HepG2 (cell line): ENCODE measurements around the gene BCL2. TPM values are rescaled to one million over a fixed set of nuclear protein-coding genes. Genes with fewer than 3 reads are reported as not detected.

Experiments used
- ATRX ChIP-seq: sonication (generic); formaldehyde crosslinking; IDR thresholded peaks from 2 replicates; pipeline ENCODE4 v1.4.0; 2020; ENCODE audit warnings: missing genetic modification reagents, borderline replicate concordance
- KDM1A ChIP-seq: IDR thresholded peaks from 2 replicates; pipeline ENCODE4 v1.6.1; 2016; ENCODE audit warnings: missing compliant biosample characterization
- MED13 ChIP-seq: sonication (generic); formaldehyde crosslinking; IDR thresholded peaks from 2 replicates; pipeline ENCODE4 v1.5.0; 2020; ENCODE audit warnings: missing genetic modification reagents
- PREB ChIP-seq: sonication (generic); formaldehyde crosslinking; IDR thresholded peaks from 2 replicates; pipeline ENCODE4 v1.4.0; 2020; ENCODE audit warnings: missing genetic modification reagents
- RBM39 ChIP-seq: fragments of 200-400 bp; formaldehyde crosslinking; IDR thresholded peaks from one replicate; pipeline ENCODE4 v1.6.1; 2018; ENCODE audit warnings: antibody characterized with exemption, mild to moderate bottlenecking, low read depth, low read length; ENCODE audit not compliant: poor library complexity, severe bottlenecking
- ZBTB49 ChIP-seq: sonication (generic); formaldehyde crosslinking; IDR thresholded peaks from 2 replicates; pipeline ENCODE4 v1.4.0; 2020; ENCODE audit warnings: missing genetic modification reagents, borderline replicate concordance
- ZFP36L2 ChIP-seq: sonication (generic); formaldehyde crosslinking; IDR thresholded peaks from 2 replicates; pipeline ENCODE4 v1.4.0; 2020; ENCODE audit warnings: missing genetic modification reagents
- ZNF260 ChIP-seq: sonication (generic); formaldehyde crosslinking; IDR thresholded peaks from 2 replicates; pipeline ENCODE4 v1.4.0; 2020; ENCODE audit warnings: missing genetic modification reagents, low read depth, mild to moderate bottlenecking, borderline replicate concordance
- ZNF296 ChIP-seq: sonication (generic); formaldehyde crosslinking; conservative IDR thresholded peaks from 2 replicates; pipeline ENCODE4 v1.5.0; 2020; ENCODE audit warnings: mild to moderate bottlenecking, missing genetic modification reagents
- ZNF326 ChIP-seq: sonication (generic); formaldehyde crosslinking; IDR thresholded peaks from 2 replicates; pipeline ENCODE4 v1.4.0; 2020; ENCODE audit warnings: missing genetic modification reagents, borderline replicate concordance
- ZNF383 ChIP-seq: sonication (generic); formaldehyde crosslinking; IDR thresholded peaks from 2 replicates; pipeline ENCODE4 v1.4.0; 2020; ENCODE audit warnings: missing genetic modification reagents, mild to moderate bottlenecking, borderline replicate concordance
- ZNF512B ChIP-seq: sonication (generic); formaldehyde crosslinking; IDR thresholded peaks from 2 replicates; pipeline ENCODE4 v1.5.1; 2020; ENCODE audit warnings: missing genetic modification reagents, mild to moderate bottlenecking, borderline replicate concordance
- ZNF549 ChIP-seq: sonication (generic); formaldehyde crosslinking; IDR thresholded peaks from 2 replicates; pipeline ENCODE4 v1.5.0; 2020; ENCODE audit warnings: missing genetic modification reagents
- ZNF558 ChIP-seq: sonication (generic); formaldehyde crosslinking; IDR thresholded peaks from 2 replicates; pipeline ENCODE4 v1.9.0; 2022; ENCODE audit warnings: mild to moderate bottlenecking, missing genetic modification reagents, borderline replicate concordance
- ZNF646 ChIP-seq: sonication (generic); formaldehyde crosslinking; IDR thresholded peaks from 2 replicates; pipeline ENCODE4 v1.9.0; 2021; ENCODE audit warnings: mild to moderate bottlenecking, missing genetic modification reagents
- polyA plus RNA-seq, 8 experiments: library from polyadenylated mRNA; depleted of rRNA in 3 of 8; stranded (reverse) in 7 of 8; unstranded in 1 of 8; fragments of >200 nt; fragmentation: Illumina TruSeq in 4 of 8; extraction: Trizol in 4 of 8; gene quantifications; 2 replicates each; pipeline versions ENCODE4 v1.2.1 to v1.2.3, GENCODE V29; 2011 to 2016; ENCODE audit warnings: low read depth in 4 of 8, missing spikeins in 1 of 8, mixed read lengths in 1 of 8; ENCODE audit not compliant: insufficient read depth in 1 of 8
- total RNA-seq, 5 experiments: library from RNA; depleted of rRNA; stranded (reverse); fragments of >200 nt; fragmentation: Illumina TruSeq; extraction: Trizol; gene quantifications; 2 replicates each; pipeline ENCODE4 v1.2.3, GENCODE V29; 2016; ENCODE audit warnings: low read depth in 1 of 5

The BCL2 gene
- total and polyA plus RNA-seq, 2 of the 13 experiments (the other 11 are each of a cell fraction or from before 2014, with no cell fraction given), result 0.07 to 0.53 TPM

- TF ChIP-seq ZNF646 (CRISPR knock-in tag) (no peak), ZNF512B (CRISPR knock-in tag) (no peak), ZNF326 (CRISPR knock-in tag) (no peak), ZFP36L2 (CRISPR knock-in tag) (no peak), ZBTB49 (CRISPR knock-in tag) (no peak), RBM39 (no peak), ZNF549 (CRISPR knock-in tag) (no peak; the same call in 1 of the 2 replicates), ZNF296 (CRISPR knock-in tag) (no peak), PREB (CRISPR knock-in tag) (no peak), KDM1A (CRISPR knock-in tag) (no peak), MED13 (peak; percentile 73; the same call in 1 of the 2 replicates), ZNF558 (CRISPR knock-in tag) (no peak), ZNF383 (CRISPR knock-in tag) (no peak), ATRX (no peak), ZNF260 (CRISPR knock-in tag) (no peak)
These were observed 47.7 kb upstream of the BCL2 start, which contains the start of gene KDSR (continued) for GRCh38 chr18:63367053-63367953.
